NCI-H2227 (cell line): ENCODE results near the gene BRI3BP.
"Not testable (repeated sequence)": the region's sequence is repeated elsewhere in the genome, so short reads cannot be mapped to it uniquely, and the experiment has no call there.

ENCODE experiments used
- DNase-seq: peaks from one replicate; lab custom pipeline; 2025; ENCODE audit not compliant: unreplicated experiment; lab: John Stamatoyannopoulos, UW

BRI3BP gene

GRCh38 chr12:125065021-125065918, 71.8 kb downstream of the BRI3BP start, which contains the start of gene AACS:
Gene AACS, plus strand, starts transcription at chr12:125065435. Its CDS starts 150 bp downstream, at chr12:125065585.
- DNase-seq: peak; percentile 81

GRCh38 chr12:125065919-125066570, 72.6 kb downstream of the BRI3BP start:
- no peak for DNase-seq

GRCh38 chr12:125068391-125068790, 74.9 kb downstream of the BRI3BP start:
- no peak for DNase-seq

GRCh38 chr12:125069616-125070015, 76.2 kb downstream of the BRI3BP start:
- no peak for DNase-seq

GRCh38 chr12:125070112-125070511, 76.7 kb downstream of the BRI3BP start:
- peak; percentile 61 for DNase-seq

- DNase-seq: no peak
Measured at GRCh38 chr12:125070661-125071390, 77.4 kb downstream of the BRI3BP start.

GRCh38 chr12:125071456-125071855, 78.0 kb downstream of the BRI3BP start:
- no peak for DNase-seq

GRCh38 chr12:125072496-125072895, 79.1 kb downstream of the BRI3BP start:
- no peak for DNase-seq

GRCh38 chr12:125074294-125074693, 80.8 kb downstream of the BRI3BP start:
- DNase-seq: not testable (repeated sequence)

- DNase-seq: no peak
Measured at GRCh38 chr12:125076103-125076502, 82.7 kb downstream of the BRI3BP start.

- DNase-seq: no peak
Measured at GRCh38 chr12:125079084-125079483, 85.6 kb downstream of the BRI3BP start.

GRCh38 chr12:125079648-125080645, 86.5 kb downstream of the BRI3BP start:
- no peak for DNase-seq
